ENCODE results near the gene CCDC6. TPM values are rescaled to one million over a fixed set of nuclear protein-coding genes. Genes with fewer than 3 reads are reported as not detected.

Gene CCDC6
- total RNA-seq, 1 donor from 2014 or later: 42.7 TPM

GRCh38 chr10:59830601-59831259 is 75.6 kb downstream of the CCDC6 start:
- no peak for DNase-seq (ENCODE audit: low read depth)

GRCh38 chr10:59829601-59830000 is 76.8 kb downstream of the CCDC6 start:
- no peak for TF ChIP-seq CTCF (IDR thresholded peaks at IDR 0.05; ENCODE audit: insufficient read depth, low read length, poor library complexity, severe bottlenecking)
- no peak overlapping the region for H3K4me3 ChIP-seq (ENCODE audit: low read depth, low read length)
- DNase-seq (ENCODE audit: low read depth): no peak
- no peaks in the 10 kb centered on the region for H3K27me3 ChIP-seq (ENCODE audit: control insufficient read depth, insufficient read depth, low read length)
- H3K36me3 ChIP-seq (ENCODE audit: control insufficient read depth, insufficient read depth, low read length): no peaks in the 10 kb centered on the region

More at GRCh38 chr10:59830601-59831259, 75.6 kb downstream of the CCDC6 start:
- no peak overlapping the region for H3K4me3 ChIP-seq (ENCODE audit: low read depth, low read length)
- H3K27me3 ChIP-seq (ENCODE audit: control insufficient read depth, insufficient read depth, low read length): no peaks in the 10 kb centered on the region
- H3K36me3 ChIP-seq (ENCODE audit: control insufficient read depth, insufficient read depth, low read length): no peaks in the 10 kb centered on the region
- TF ChIP-seq CTCF (IDR thresholded peaks at IDR 0.05; ENCODE audit: insufficient read depth, low read length, poor library complexity, severe bottlenecking): peak; percentile 86

- Histone ChIP-seq H3K4me3 (ENCODE audit: low read depth, low read length) (no peak overlapping the region), H3K27me3 (ENCODE audit: control insufficient read depth, insufficient read depth, low read length) (no peaks in the 10 kb centered on the region), H3K36me3 (ENCODE audit: control insufficient read depth, insufficient read depth, low read length) (no peaks in the 10 kb centered on the region)
- no peak for DNase-seq (ENCODE audit: low read depth)
- TF ChIP-seq CTCF (IDR thresholded peaks at IDR 0.05; ENCODE audit: insufficient read depth, low read length, poor library complexity, severe bottlenecking): no peak
Observed at GRCh38 chr10:59829024-59829423, 77.3 kb downstream of the CCDC6 start.

- no peak for DNase-seq (ENCODE audit: low read depth)
- TF ChIP-seq CTCF (IDR thresholded peaks at IDR 0.05; ENCODE audit: insufficient read depth, low read length, poor library complexity, severe bottlenecking): no peak
- H3K36me3 ChIP-seq (ENCODE audit: control insufficient read depth, insufficient read depth, low read length): no peaks in the 10 kb centered on the region
- H3K27me3 ChIP-seq (ENCODE audit: control insufficient read depth, insufficient read depth, low read length): no peaks in the 10 kb centered on the region
- no peak overlapping the region for H3K4me3 ChIP-seq (ENCODE audit: low read depth, low read length)
Observed at GRCh38 chr10:59825932-59826331, 80.4 kb downstream of the CCDC6 start.

- Histone ChIP-seq H3K27me3 (ENCODE audit: control insufficient read depth, insufficient read depth, low read length) (no peaks in the 10 kb centered on the region), H3K36me3 (ENCODE audit: control insufficient read depth, insufficient read depth, low read length) (no peaks in the 10 kb centered on the region), H3K4me3 (ENCODE audit: low read depth, low read length) (no peak overlapping the region)
- no peak for TF ChIP-seq CTCF (IDR thresholded peaks at IDR 0.05; ENCODE audit: insufficient read depth, low read length, poor library complexity, severe bottlenecking)
- DNase-seq (ENCODE audit: low read depth): no peak
Observed at GRCh38 chr10:59823751-59824150, 82.6 kb downstream of the CCDC6 start.

- no peaks in the 10 kb centered on the region for H3K27me3 ChIP-seq (ENCODE audit: control insufficient read depth, insufficient read depth, low read length)
- no peak for TF ChIP-seq CTCF (IDR thresholded peaks at IDR 0.05; ENCODE audit: insufficient read depth, low read length, poor library complexity, severe bottlenecking)
- no peak overlapping the region for H3K4me3 ChIP-seq (ENCODE audit: low read depth, low read length)
- no peak for DNase-seq (ENCODE audit: low read depth)
- H3K36me3 ChIP-seq (ENCODE audit: control insufficient read depth, insufficient read depth, low read length): no peaks in the 10 kb centered on the region
Observed at GRCh38 chr10:59823111-59823510, 83.2 kb downstream of the CCDC6 start.
